Esophagus muscularis mucosa (tissue), 4 donors: ENCODE data around the gene PLXNA4.

Source experiments
- EP300 ChIP-seq: sonication (generic); formaldehyde crosslinking; IDR thresholded peaks from one replicate; pipeline ENCODE4 v1.6.1; 2017; ENCODE audit warnings: antibody characterized with exemption
- POLR2A ChIP-seq: fragments of 450-650 bp; IDR thresholded peaks from one replicate; pipeline ENCODE4 v1.6.1; 2017; ENCODE audit warnings: antibody characterized with exemption, moderate library complexity, mild to moderate bottlenecking, low read depth
- POLR2AphosphoS5 ChIP-seq, 2 donors: sonication (generic); formaldehyde crosslinking; IDR thresholded peaks; one replicate each; pipeline ENCODE4 v1.6.1; 2017; ENCODE audit warnings: antibody characterized with exemption in 2 of 2
- TF ChIP-seq, protein P1 (sequence below), 3 experiments: fragments of 200-600 bp in 2 of 3; fragments of 450-650 bp in 1 of 3; sonication (generic) in 2 of 3; IDR thresholded peaks; one replicate each; pipeline ENCODE4 v1.5.1; 2017 to 2019; ENCODE audit warnings: antibody characterized with exemption in 3 of 3, mild to moderate bottlenecking in 2 of 3, moderate library complexity in 1 of 3

DNA sequence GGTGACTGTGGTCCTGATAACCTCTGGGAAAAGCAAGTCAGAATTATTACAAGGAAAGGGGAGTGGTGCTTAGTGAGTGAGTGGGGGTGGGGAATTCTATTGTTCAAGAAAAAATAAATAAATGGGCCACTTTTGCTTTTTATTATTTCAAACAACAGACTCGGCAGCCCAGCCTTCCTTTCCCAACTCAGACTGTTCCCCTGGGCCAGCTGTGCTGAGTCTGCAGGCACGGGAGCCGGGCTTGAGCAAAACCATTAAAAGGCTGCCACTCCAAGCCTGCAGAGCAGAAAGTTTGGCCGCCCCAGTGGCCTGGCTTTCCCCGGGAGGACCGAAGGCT, 90.0 kb downstream of the PLXNA4 start:
- TF ChIP-seq EP300 (no peak), POLR2A (no peak), POLR2AphosphoS5 (IDR thresholded peaks at IDR 0.05) (no peak)
- TF ChIP-seq, protein P1, sequence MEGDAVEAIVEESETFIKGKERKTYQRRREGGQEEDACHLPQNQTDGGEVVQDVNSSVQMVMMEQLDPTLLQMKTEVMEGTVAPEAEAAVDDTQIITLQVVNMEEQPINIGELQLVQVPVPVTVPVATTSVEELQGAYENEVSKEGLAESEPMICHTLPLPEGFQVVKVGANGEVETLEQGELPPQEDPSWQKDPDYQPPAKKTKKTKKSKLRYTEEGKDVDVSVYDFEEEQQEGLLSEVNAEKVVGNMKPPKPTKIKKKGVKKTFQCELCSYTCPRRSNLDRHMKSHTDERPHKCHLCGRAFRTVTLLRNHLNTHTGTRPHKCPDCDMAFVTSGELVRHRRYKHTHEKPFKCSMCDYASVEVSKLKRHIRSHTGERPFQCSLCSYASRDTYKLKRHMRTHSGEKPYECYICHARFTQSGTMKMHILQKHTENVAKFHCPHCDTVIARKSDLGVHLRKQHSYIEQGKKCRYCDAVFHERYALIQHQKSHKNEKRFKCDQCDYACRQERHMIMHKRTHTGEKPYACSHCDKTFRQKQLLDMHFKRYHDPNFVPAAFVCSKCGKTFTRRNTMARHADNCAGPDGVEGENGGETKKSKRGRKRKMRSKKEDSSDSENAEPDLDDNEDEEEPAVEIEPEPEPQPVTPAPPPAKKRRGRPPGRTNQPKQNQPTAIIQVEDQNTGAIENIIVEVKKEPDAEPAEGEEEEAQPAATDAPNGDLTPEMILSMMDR (IDR thresholded peaks at IDR 0.05): no peak
